ENCODE measurements around the gene ST6GALNAC2.

DNA sequence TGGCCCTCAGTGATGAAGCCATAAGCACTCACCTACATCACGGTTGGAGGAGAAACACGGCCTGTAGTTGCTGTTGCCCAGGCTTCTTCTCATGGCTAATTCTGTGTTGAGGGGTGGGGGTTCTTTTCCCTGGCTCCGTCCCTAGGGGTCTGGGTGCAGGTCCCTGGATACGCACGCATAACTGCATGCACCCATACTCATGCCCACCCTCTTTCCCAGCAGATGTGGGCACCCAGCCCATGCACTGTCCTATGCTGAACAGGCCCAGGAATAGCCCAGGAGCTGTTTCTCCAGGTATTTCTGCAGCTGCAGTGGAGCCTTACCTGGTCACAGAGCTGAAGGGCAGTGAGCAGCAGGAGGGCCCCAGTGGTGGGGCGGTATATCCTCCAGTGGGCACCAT is 39.8 kb upstream of the ST6GALNAC2 start:
- TF ChIP-seq CTCF (conservative IDR thresholded peaks at IDR 0.05; ENCODE audit: low read depth in 2 of 2) (no peak), CREB1 (CRISPR knock-in tag; IDR thresholded peaks at IDR 0.05; ENCODE audit: low read depth) (no peak), EZH2 (IDR thresholded peaks at IDR 0.05; ENCODE audit: low read depth, unreplicated experiment) (no peak), EZH2phosphoT487 (IDR thresholded peaks at IDR 0.05; ENCODE audit: unreplicated experiment) (no peak), ZNF331 (CRISPR knock-in tag; IDR thresholded peaks at IDR 0.05; ENCODE audit: low read depth) (no peak), POLR2AphosphoS5 (IDR thresholded peaks at IDR 0.05; ENCODE audit: low read depth) (no peak), ZNF114 (CRISPR knock-in tag; IDR thresholded peaks at IDR 0.05) (no peak), ETS1 (IDR thresholded peaks at IDR 0.05) (no peak), NANOG (IDR thresholded peaks at IDR 0.05; ENCODE audit: borderline replicate concordance) (no peak)

Data from GM23338 (cell line).